ENCODE data around the gene SLC37A1.

The SLC37A1 gene

DNA sequence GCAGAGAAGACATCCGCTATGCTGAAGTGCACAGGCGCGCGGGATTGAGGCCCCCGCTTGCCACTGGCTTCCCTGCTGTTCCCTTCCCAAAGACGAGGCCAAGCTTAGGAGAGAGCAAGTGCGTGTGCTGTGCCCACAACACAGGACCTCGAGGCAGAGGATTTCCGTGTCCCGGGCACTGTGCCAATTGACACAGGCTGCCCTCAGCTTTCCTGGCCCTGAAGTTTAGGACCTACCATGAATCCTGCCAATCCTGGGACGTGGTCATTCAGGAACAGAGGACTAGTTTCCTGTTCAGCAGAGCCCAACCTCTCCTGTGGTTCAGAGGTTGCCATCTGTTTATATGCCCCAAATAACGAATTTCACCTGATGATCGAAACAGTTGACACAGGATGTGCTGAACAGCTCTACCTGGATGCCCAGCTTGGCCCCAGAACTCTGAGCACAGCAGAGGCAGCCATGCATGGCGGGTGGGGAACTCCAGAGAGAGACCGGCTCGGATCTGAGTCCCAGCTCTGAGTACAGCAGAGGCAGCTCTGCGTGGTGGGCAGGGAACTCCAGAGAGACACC is 22.0 kb downstream of the SLC37A1 start:
- Histone ChIP-seq H3K79me2 (ENCODE audit: insufficient read depth, low read length) (peaks cover 42% of the 10 kb centered on the region), H3K9me2 (replicated peaks; ENCODE audit: insufficient read depth, low read length) (no peaks in the 10 kb centered on the region), H3K4me2 (ENCODE audit: low read depth, low read length, poor library complexity, severe bottlenecking) (peak overlapping the region; percentile 86), H3K9ac (ENCODE audit: low read length) (peak overlapping the region; percentile 78), H3K4me3 (ENCODE audit: insufficient read depth, low read length, poor library complexity, severe bottlenecking) (peak overlapping the region; percentile 58), H3K27me3 (ENCODE audit: low read length) (no peaks in the 10 kb centered on the region), H3K27ac (ENCODE audit: low read depth, low read length) (peak overlapping the region; percentile 96), H3K36me3 (ENCODE audit: low read length) (no peaks in the 10 kb centered on the region), H3K9me3 (ENCODE audit: insufficient read depth, low read length) (no peaks in the 10 kb centered on the region), H2AFZ (ENCODE audit: low read depth, low read length, severe bottlenecking) (no peak overlapping the region), H4K20me1 (ENCODE audit: low read depth, low read length) (no peaks in the 10 kb centered on the region), H3F3A (ENCODE audit: insufficient read depth) (peaks cover 69% of the 10 kb centered on the region)
- TF ChIP-seq EZH2phosphoT487 (conservative IDR thresholded peaks at IDR 0.05; ENCODE audit: low read length), result no peak
- TF ChIP-seq, protein P1, sequence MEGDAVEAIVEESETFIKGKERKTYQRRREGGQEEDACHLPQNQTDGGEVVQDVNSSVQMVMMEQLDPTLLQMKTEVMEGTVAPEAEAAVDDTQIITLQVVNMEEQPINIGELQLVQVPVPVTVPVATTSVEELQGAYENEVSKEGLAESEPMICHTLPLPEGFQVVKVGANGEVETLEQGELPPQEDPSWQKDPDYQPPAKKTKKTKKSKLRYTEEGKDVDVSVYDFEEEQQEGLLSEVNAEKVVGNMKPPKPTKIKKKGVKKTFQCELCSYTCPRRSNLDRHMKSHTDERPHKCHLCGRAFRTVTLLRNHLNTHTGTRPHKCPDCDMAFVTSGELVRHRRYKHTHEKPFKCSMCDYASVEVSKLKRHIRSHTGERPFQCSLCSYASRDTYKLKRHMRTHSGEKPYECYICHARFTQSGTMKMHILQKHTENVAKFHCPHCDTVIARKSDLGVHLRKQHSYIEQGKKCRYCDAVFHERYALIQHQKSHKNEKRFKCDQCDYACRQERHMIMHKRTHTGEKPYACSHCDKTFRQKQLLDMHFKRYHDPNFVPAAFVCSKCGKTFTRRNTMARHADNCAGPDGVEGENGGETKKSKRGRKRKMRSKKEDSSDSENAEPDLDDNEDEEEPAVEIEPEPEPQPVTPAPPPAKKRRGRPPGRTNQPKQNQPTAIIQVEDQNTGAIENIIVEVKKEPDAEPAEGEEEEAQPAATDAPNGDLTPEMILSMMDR (IDR thresholded peaks at IDR 0.05; ENCODE audit: insufficient read depth, low read length, poor library complexity, severe bottlenecking), result no peak

DNA sequence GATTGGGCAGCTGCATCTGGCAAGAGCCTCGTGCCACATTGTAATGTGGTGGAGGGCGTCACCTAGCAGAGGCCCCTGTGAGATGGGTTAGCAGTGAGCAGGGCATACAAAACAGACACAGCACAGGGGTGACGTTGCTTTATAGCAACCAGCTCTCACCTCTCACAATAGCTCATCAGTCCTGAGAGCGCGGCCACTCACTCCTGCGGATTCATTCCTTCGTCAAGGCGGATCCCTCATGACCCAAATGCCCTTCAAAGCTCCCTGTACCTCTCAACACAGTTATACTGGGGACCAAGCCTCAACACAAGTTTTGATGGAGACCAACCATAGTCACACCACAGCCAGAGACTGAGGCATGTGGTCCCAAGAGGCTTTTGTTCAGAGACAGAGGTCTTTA is 22.9 kb downstream of the SLC37A1 start:
- Histone ChIP-seq H3K79me2 (ENCODE audit: insufficient read depth, low read length) (peaks cover 37% of the 10 kb centered on the region), H3K27ac (ENCODE audit: low read depth, low read length) (peak overlapping the region; percentile 96), H3F3A (ENCODE audit: insufficient read depth) (peaks cover 63% of the 10 kb centered on the region), H2AFZ (ENCODE audit: low read depth, low read length, severe bottlenecking) (no peak overlapping the region), H3K27me3 (ENCODE audit: low read length) (no peaks in the 10 kb centered on the region), H3K9ac (ENCODE audit: low read length) (peak overlapping the region; percentile 78), H4K20me1 (ENCODE audit: low read depth, low read length) (no peaks in the 10 kb centered on the region), H3K36me3 (ENCODE audit: low read length) (no peaks in the 10 kb centered on the region), H3K4me2 (ENCODE audit: low read depth, low read length, poor library complexity, severe bottlenecking) (peak overlapping the region; percentile 86), H3K9me2 (replicated peaks; ENCODE audit: insufficient read depth, low read length) (no peaks in the 10 kb centered on the region), H3K9me3 (ENCODE audit: insufficient read depth, low read length) (no peaks in the 10 kb centered on the region), H3K4me3 (ENCODE audit: insufficient read depth, low read length, poor library complexity, severe bottlenecking) (no peak overlapping the region)
- no peak for TF ChIP-seq EZH2phosphoT487 (conservative IDR thresholded peaks at IDR 0.05; ENCODE audit: low read length)
- TF ChIP-seq, protein P1 (IDR thresholded peaks at IDR 0.05; ENCODE audit: insufficient read depth, low read length, poor library complexity, severe bottlenecking), result no peak

DNA sequence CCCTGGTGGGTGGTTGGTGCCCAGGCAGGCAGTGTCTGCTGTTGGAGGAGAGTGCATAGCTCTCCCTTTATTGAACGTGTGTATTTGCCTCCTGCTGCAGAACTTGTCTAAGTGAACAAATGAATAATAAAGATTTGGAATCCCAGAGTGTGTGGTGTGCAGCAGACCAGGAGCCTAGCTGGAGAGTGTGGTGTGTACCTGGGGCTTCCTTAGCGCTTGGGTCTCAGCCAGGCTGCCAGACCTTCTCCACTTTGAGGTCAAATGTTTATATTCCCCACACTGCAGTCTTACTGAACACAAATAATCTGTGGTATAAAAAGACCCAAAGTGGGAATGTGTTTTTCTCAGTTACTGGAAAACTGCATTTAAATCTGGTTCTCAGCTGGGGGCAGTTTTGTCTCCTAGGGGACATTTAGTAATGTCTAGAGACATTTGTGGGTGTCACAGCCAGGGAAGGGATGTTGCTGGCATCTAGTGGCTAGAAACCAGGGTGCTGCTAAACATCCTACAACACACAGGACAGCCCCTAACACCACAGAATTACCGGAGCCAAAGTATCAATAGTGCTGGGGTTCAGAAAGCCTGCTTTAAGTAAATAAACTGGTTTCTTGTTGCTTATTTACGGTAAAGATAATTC is 23.6 kb downstream of the SLC37A1 start:
- H4K20me1 ChIP-seq (ENCODE audit: low read depth, low read length), result no peaks in the 10 kb centered on the region
- H3K79me2 ChIP-seq (ENCODE audit: insufficient read depth, low read length), result peaks cover 31% of the 10 kb centered on the region
- H3K27ac ChIP-seq (ENCODE audit: low read depth, low read length), result peak overlapping the region; percentile 96
- no peak overlapping the region for H2AFZ ChIP-seq (ENCODE audit: low read depth, low read length, severe bottlenecking)
- H3K9ac ChIP-seq (ENCODE audit: low read length), result peak overlapping the region; percentile 78
- no peaks in the 10 kb centered on the region for H3K36me3 ChIP-seq (ENCODE audit: low read length)
- TF ChIP-seq EZH2phosphoT487 (conservative IDR thresholded peaks at IDR 0.05; ENCODE audit: low read length), result no peak
- TF ChIP-seq, protein P1 (IDR thresholded peaks at IDR 0.05; ENCODE audit: insufficient read depth, low read length, poor library complexity, severe bottlenecking), result peak; percentile 50
- H3K4me3 ChIP-seq (ENCODE audit: insufficient read depth, low read length, poor library complexity, severe bottlenecking), result no peak overlapping the region
- no peaks in the 10 kb centered on the region for H3K9me2 ChIP-seq (replicated peaks; ENCODE audit: insufficient read depth, low read length)
- H3K27me3 ChIP-seq (ENCODE audit: low read length), result no peaks in the 10 kb centered on the region
- H3K9me3 ChIP-seq (ENCODE audit: insufficient read depth, low read length), result no peaks in the 10 kb centered on the region
- H3F3A ChIP-seq (ENCODE audit: insufficient read depth), result peaks cover 57% of the 10 kb centered on the region
- H3K4me2 ChIP-seq (ENCODE audit: low read depth, low read length, poor library complexity, severe bottlenecking), result peak overlapping the region; percentile 86
